MCF 10A (cell line): ENCODE results near the gene ZFAND3. TPM values are rescaled to one million over a fixed set of nuclear protein-coding genes. Genes with fewer than 3 reads are reported as not detected.

Experiments used
- BruUV-seq: library from RNA; stranded (reverse); fragments of 400-500 nt; replicated peaks from 2 replicates; lab custom pipeline; 2021; lab: Mats Ljungman, UMichigan
- CTCF ChIA-PET: fragments of 300-600 bp; sonication (Branson Sonifier 250); formaldehyde crosslinking; extraction: SDS; loops from one replicate; lab custom pipeline; 2021; ENCODE audit warnings: antibody characterized with exemption, inconsistent platforms; lab: Yijun Ruan, JAX
- POLR2A ChIA-PET: fragments of 300-600, 350-650 bp; sonication (Branson Sonifier 250); formaldehyde crosslinking; extraction: SDS; loops from one replicate; lab custom pipeline; 2020; ENCODE audit warnings: antibody characterized with exemption, inconsistent platforms; lab: Yijun Ruan, JAX
- DNase-seq: peaks from one replicate; pipeline ENCODE4 v3.0.0-alpha.2; 2018; ENCODE audit not compliant: unreplicated experiment
- H3K27ac Mint-ChIP-seq: one replicate; pipeline ENCODE4 v1.8.0; 2022; ENCODE audit warnings: mild to moderate bottlenecking, low read depth, mixed read lengths; ENCODE audit not compliant: unreplicated experiment
- H3K27me3 Mint-ChIP-seq: one replicate; pipeline ENCODE4 v1.8.0; 2022; ENCODE audit warnings: mixed read lengths; ENCODE audit not compliant: insufficient read depth, unreplicated experiment
- H3K36me3 Mint-ChIP-seq: one replicate; pipeline ENCODE4 v1.8.0; 2022; ENCODE audit warnings: mild to moderate bottlenecking, moderate library complexity, mixed read lengths; ENCODE audit not compliant: insufficient read depth, unreplicated experiment
- H3K4me1 Mint-ChIP-seq: one replicate; pipeline ENCODE4 v1.8.0; 2022; ENCODE audit warnings: mixed read lengths; ENCODE audit not compliant: insufficient read depth, unreplicated experiment
- H3K4me3 Mint-ChIP-seq: one replicate; pipeline ENCODE4 v1.8.0; 2022; ENCODE audit warnings: mild to moderate bottlenecking, moderate library complexity, mixed read lengths; ENCODE audit not compliant: unreplicated experiment
- H3K9me3 Mint-ChIP-seq: one replicate; pipeline ENCODE4 v1.8.0; 2022; ENCODE audit warnings: mixed read lengths; ENCODE audit not compliant: unreplicated experiment
- CTCF ChIP-seq: fragments of 200-600 bp; IDR thresholded peaks from one replicate; pipeline ENCODE4 v1.8.0; 2022; ENCODE audit warnings: antibody characterized with exemption, mild to moderate bottlenecking; ENCODE audit not compliant: unreplicated experiment
- intact Hi-C: fragments of 100-400 bp; cut with micrococcal nuclease; formaldehyde crosslinking; loops from 2 replicates; pipeline ENCODE4 v1.14.1; 2022
- total RNA-seq: library from RNA; stranded (reverse); gene quantifications from 2 replicates; pipeline ENCODE4 v1.2.3, GENCODE V29; 2022

ZFAND3 gene
- total RNA-seq, 1 experiment from 2014 or later = 100 TPM

- H3K4me1 Mint-ChIP-seq = peaks cover 16% of the 10 kb centered on the region
- H3K36me3 Mint-ChIP-seq = no peaks in the 10 kb centered on the region
- DNase-seq = no peak
- no peak overlapping the region for H3K4me3 Mint-ChIP-seq
- no peak overlapping the region for H3K27ac Mint-ChIP-seq
- no peak for TF ChIP-seq CTCF
- CTCF ChIA-PET = interaction anchor here (0.5 to 1.0 kb wide), 2 partner anchors 28 to 241 kb away, joined by 3 read pairs; no protein-coding TSS in a partner anchor
- H3K9me3 Mint-ChIP-seq = no peaks in the 10 kb centered on the region
- intact Hi-C loops = no loop called here
- H3K27me3 Mint-ChIP-seq = no peaks in the 10 kb centered on the region
- POLR2A ChIA-PET = no interaction called here
- no TSS peak for BruUV-seq
Observed at GRCh38 chr6:37982317-37982716, 162.8 kb downstream of the ZFAND3 start.

- ChIA-PET POLR2A (interaction anchor here (1.3 kb wide), 1 partner anchor 165 kb away, joined by 4 read pairs; the partner anchor contains the start of gene ZFAND3), CTCF (interaction anchor here (0.9 kb wide), 1 partner anchor 23 kb away, joined by 3 read pairs; no protein-coding TSS in a partner anchor)
- no peak for TF ChIP-seq CTCF
- DNase-seq = no peak
- H3K27me3 Mint-ChIP-seq = no peaks in the 10 kb centered on the region
- H3K27ac Mint-ChIP-seq = no peak overlapping the region
- H3K4me3 Mint-ChIP-seq = no peak overlapping the region
- no peaks in the 10 kb centered on the region for H3K36me3 Mint-ChIP-seq
- H3K4me1 Mint-ChIP-seq = peaks cover 23% of the 10 kb centered on the region
- intact Hi-C loops = no loop called here
- H3K9me3 Mint-ChIP-seq = no peaks in the 10 kb centered on the region
- no TSS peak for BruUV-seq
Observed at GRCh38 chr6:37983720-37984501, 164.4 kb downstream of the ZFAND3 start.

- DNase-seq = no peak
- peaks cover 18% of the 10 kb centered on the region for H3K4me1 Mint-ChIP-seq
- no peak for TF ChIP-seq CTCF
Observed at GRCh38 chr6:37984578-37984977, 165.1 kb downstream of the ZFAND3 start.

GRCh38 chr6:37985355-37985754 is 165.8 kb downstream of the ZFAND3 start:
- Mint-ChIP-seq H3K4me1 (peaks cover 12% of the 10 kb centered on the region), H3K4me3 (no peak overlapping the region), H3K27me3 (no peaks in the 10 kb centered on the region), H3K36me3 (no peaks in the 10 kb centered on the region), H3K9me3 (no peaks in the 10 kb centered on the region), H3K27ac (no peak overlapping the region)
- BruUV-seq = no TSS peak
- intact Hi-C loops = no loop called here
- no peak for DNase-seq
- TF ChIP-seq CTCF = no peak
- CTCF ChIA-PET = no interaction called here
- POLR2A ChIA-PET = interaction anchor here (0.7 to 1.3 kb wide), 2 partner anchors 83 to 166 kb away, joined by 3 to 4 read pairs; partner anchors contain the start of gene ZFAND3

More at GRCh38 chr6:37984578-37984977, 165.1 kb downstream of the ZFAND3 start:
- Mint-ChIP-seq H3K4me3 (no peak overlapping the region), H3K27me3 (no peaks in the 10 kb centered on the region), H3K27ac (no peak overlapping the region), H3K36me3 (no peaks in the 10 kb centered on the region), H3K9me3 (no peaks in the 10 kb centered on the region)
- intact Hi-C loops = no loop called here
- ChIA-PET CTCF (interaction anchor here (0.9 kb wide), 1 partner anchor 23 kb away, joined by 3 read pairs; no protein-coding TSS in a partner anchor), POLR2A (interaction anchor here (1.3 kb wide), 1 partner anchor 166 kb away, joined by 4 read pairs; the partner anchor contains the start of gene ZFAND3)
- BruUV-seq = no TSS peak
